ENCODE results near the gene GALNT7.

Gene GALNT7

GRCh38 chr4:173267711-173268110 lies 99.1 kb downstream of the GALNT7 start:
- TF ChIP-seq GATA3 (IDR thresholded peaks at IDR 0.05; ENCODE audit: low read depth, low read length): no peak
- no peak for TF ChIP-seq GATA2 (IDR thresholded peaks at IDR 0.05; ENCODE audit: low read depth, low read length)

GRCh38 chr4:173269280-173269679 lies 100.7 kb downstream of the GALNT7 start:
- TF ChIP-seq GATA2 (IDR thresholded peaks at IDR 0.05; ENCODE audit: low read depth, low read length) (peak; percentile 78), GATA3 (IDR thresholded peaks at IDR 0.05; ENCODE audit: low read depth, low read length) (0 out of 2 replicates have a peak, but pooled peaks have one; percentile 28)

GRCh38 chr4:173270312-173271027 lies 101.9 kb downstream of the GALNT7 start:
- TF ChIP-seq GATA3 (IDR thresholded peaks at IDR 0.05; ENCODE audit: low read depth, low read length): no peak
- TF ChIP-seq GATA2 (IDR thresholded peaks at IDR 0.05; ENCODE audit: low read depth, low read length): peak; percentile 55

GRCh38 chr4:173272314-173272713 lies 103.7 kb downstream of the GALNT7 start:
- TF ChIP-seq GATA3 (IDR thresholded peaks at IDR 0.05; ENCODE audit: low read depth, low read length): no peak
- no peak for TF ChIP-seq GATA2 (IDR thresholded peaks at IDR 0.05; ENCODE audit: low read depth, low read length)

GRCh38 chr4:173272996-173273395 lies 104.4 kb downstream of the GALNT7 start:
- TF ChIP-seq GATA2 (IDR thresholded peaks at IDR 0.05; ENCODE audit: low read depth, low read length): no peak
- no peak for TF ChIP-seq GATA3 (IDR thresholded peaks at IDR 0.05; ENCODE audit: low read depth, low read length)

- TF ChIP-seq GATA2 (IDR thresholded peaks at IDR 0.05; ENCODE audit: low read depth, low read length) (no peak), GATA3 (IDR thresholded peaks at IDR 0.05; ENCODE audit: low read depth, low read length) (no peak)
Observed at GRCh38 chr4:173273941-173274340, 105.3 kb downstream of the GALNT7 start.

- no peak for TF ChIP-seq GATA2 (IDR thresholded peaks at IDR 0.05; ENCODE audit: low read depth, low read length)
- no peak for TF ChIP-seq GATA3 (IDR thresholded peaks at IDR 0.05; ENCODE audit: low read depth, low read length)
Observed at GRCh38 chr4:173274744-173275143, 106.1 kb downstream of the GALNT7 start.

GRCh38 chr4:173275150-173275549 lies 106.5 kb downstream of the GALNT7 start:
- TF ChIP-seq GATA2 (IDR thresholded peaks at IDR 0.05; ENCODE audit: low read depth, low read length) (no peak), GATA3 (IDR thresholded peaks at IDR 0.05; ENCODE audit: low read depth, low read length) (no peak)

GRCh38 chr4:173277340-173277739 lies 108.7 kb downstream of the GALNT7 start:
- no peak for TF ChIP-seq GATA3 (IDR thresholded peaks at IDR 0.05; ENCODE audit: low read depth, low read length)

- TF ChIP-seq GATA3 (IDR thresholded peaks at IDR 0.05; ENCODE audit: low read depth, low read length) (no peak), GATA2 (IDR thresholded peaks at IDR 0.05; ENCODE audit: low read depth, low read length) (no peak)
Observed at GRCh38 chr4:173280998-173281397, 112.4 kb downstream of the GALNT7 start.

- no peak for TF ChIP-seq GATA3 (IDR thresholded peaks at IDR 0.05; ENCODE audit: low read depth, low read length)
- TF ChIP-seq GATA2 (IDR thresholded peaks at IDR 0.05; ENCODE audit: low read depth, low read length): no peak
Observed at GRCh38 chr4:173281406-173282255, 113.0 kb downstream of the GALNT7 start.

- TF ChIP-seq GATA3 (IDR thresholded peaks at IDR 0.05; ENCODE audit: low read depth, low read length): no peak
- no peak for TF ChIP-seq GATA2 (IDR thresholded peaks at IDR 0.05; ENCODE audit: low read depth, low read length)
Observed at GRCh38 chr4:173282256-173282562, 113.6 kb downstream of the GALNT7 start.

GRCh38 chr4:173282626-173283025 lies 114.0 kb downstream of the GALNT7 start:
- TF ChIP-seq GATA3 (IDR thresholded peaks at IDR 0.05; ENCODE audit: low read depth, low read length) (no peak), GATA2 (IDR thresholded peaks at IDR 0.05; ENCODE audit: low read depth, low read length) (no peak)

- TF ChIP-seq GATA3 (IDR thresholded peaks at IDR 0.05; ENCODE audit: low read depth, low read length) (no peak), GATA2 (IDR thresholded peaks at IDR 0.05; ENCODE audit: low read depth, low read length) (no peak)
Observed at GRCh38 chr4:173284463-173284862, 115.9 kb downstream of the GALNT7 start.

GRCh38 chr4:173287486-173287885 lies 118.9 kb downstream of the GALNT7 start:
- TF ChIP-seq GATA2 (IDR thresholded peaks at IDR 0.05; ENCODE audit: low read depth, low read length): no peak
- TF ChIP-seq GATA3 (IDR thresholded peaks at IDR 0.05; ENCODE audit: low read depth, low read length): no peak
